Breast epithelium (tissue), 4 donors: ENCODE data around the gene CCL3. TPM values are rescaled to one million over a fixed set of nuclear protein-coding genes. Genes with fewer than 3 reads are reported as not detected.

ENCODE experiments used
- DNase-seq, 2 donors: peaks; one replicate each; pipeline ENCODE4 v3.0.0-alpha.2; 2019; ENCODE audit warnings: low spot score in 2 of 2
- H3K27ac ChIP-seq, 2 donors: fragments of 200-600 bp; sonication (generic) in 1 of 2; one replicate each; pipeline ENCODE4 v1.5.1; 2016 to 2019; ENCODE audit warnings: mild to moderate bottlenecking in 1 of 2
- H3K27me3 ChIP-seq, 2 donors: fragments of 200-600 bp; sonication (generic) in 1 of 2; one replicate each; pipeline versions ENCODE4 v1.5.1 to v1.6.0; 2017 to 2019; ENCODE audit warnings: control low read depth in 1 of 2, mild to moderate bottlenecking in 1 of 2
- H3K36me3 ChIP-seq: fragments of 200-600 bp; one replicate; pipeline ENCODE4 v1.5.1; 2019
- H3K4me1 ChIP-seq, 2 donors: fragments of 200-600 bp; sonication (generic); one replicate each; pipeline ENCODE4 v1.5.1; 2016 to 2019; ENCODE audit warnings: control low read depth in 1 of 2
- H3K4me3 ChIP-seq, 3 donors: fragments of 200-600 bp; sonication (generic); 1 replicate in 2 of 3; 2 replicates in 1 of 3; pipeline ENCODE4 v1.5.1; 2016 to 2019; ENCODE audit warnings: mild to moderate bottlenecking in 3 of 3, moderate library complexity in 2 of 3
- H3K9me3 ChIP-seq, 2 donors: fragments of 200-600 bp; sonication (generic) in 1 of 2; one replicate each; pipeline ENCODE4 v1.5.1; 2016 to 2019; ENCODE audit warnings: control low read depth in 1 of 2
- POLR2A ChIP-seq: fragments of 450-650 bp; IDR thresholded peaks from one replicate; pipeline ENCODE4 v1.6.1; 2016; ENCODE audit warnings: antibody characterized with exemption, mild to moderate bottlenecking, moderate library complexity
- POLR2AphosphoS5 ChIP-seq, 3 donors: sonication (generic); formaldehyde crosslinking; IDR thresholded peaks; one replicate each; pipeline ENCODE4 v1.6.1; 2017; ENCODE audit warnings: antibody characterized with exemption in 3 of 3
- intact Hi-C: fragments of 100-400 bp; cut with DNase I; formaldehyde crosslinking; loops from one replicate; pipeline ENCODE4 v1.15.1; 2023; ENCODE audit warnings: low total_unique reads
- total RNA-seq, 3 donors: library from RNA; depleted of rRNA; stranded (reverse); fragments of >200 nt; gene quantifications; one replicate each; pipeline ENCODE4 v1.1.0, GENCODE V29; 2016
- TF ChIP-seq, protein P1 (sequence below), 3 donors: fragments of 450-650 bp; IDR thresholded peaks; one replicate each; pipeline ENCODE4 v1.5.1; 2016 to 2017; ENCODE audit warnings: antibody characterized with exemption in 3 of 3, mild to moderate bottlenecking in 3 of 3, moderate library complexity in 3 of 3

The CCL3 gene
- total RNA-seq, 3 donors from 2014 or later, result 0.96 to 10.8 TPM; not detected in 1

DNA sequence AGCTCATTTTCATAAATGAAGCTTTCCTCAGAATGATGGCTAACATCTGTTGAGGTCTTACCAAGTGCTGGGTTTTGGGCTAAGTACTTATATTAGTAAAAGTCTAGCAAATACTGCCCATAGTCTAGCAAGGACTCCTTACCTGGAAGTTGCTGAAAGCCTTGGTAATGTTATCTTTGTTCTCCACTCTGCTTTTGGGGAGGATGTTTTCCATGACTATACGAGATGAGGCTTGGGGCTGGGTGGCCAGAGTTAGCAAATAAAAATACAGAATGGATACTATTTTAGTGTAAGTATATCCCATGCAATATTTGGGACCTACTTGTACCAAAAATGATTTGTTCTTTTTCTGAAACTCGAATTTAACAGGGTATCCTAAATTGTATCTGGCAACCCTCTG lies 18.2 kb downstream of the CCL3 start:
- Histone ChIP-seq H3K9me3 (no peaks in the 10 kb centered on the region), H3K27ac (no peak overlapping the region), H3K4me1 (no peaks in the 10 kb centered on the region), H3K36me3 (no peaks in the 10 kb centered on the region), H3K27me3 (no peaks in the 10 kb centered on the region), H3K4me3 (no peak overlapping the region)
- intact Hi-C loops, result no loop called here
- no peak for DNase-seq
- TF ChIP-seq POLR2A, result no peak
- TF ChIP-seq POLR2AphosphoS5 (IDR thresholded peaks at IDR 0.05), result no peak
- TF ChIP-seq, protein P1, sequence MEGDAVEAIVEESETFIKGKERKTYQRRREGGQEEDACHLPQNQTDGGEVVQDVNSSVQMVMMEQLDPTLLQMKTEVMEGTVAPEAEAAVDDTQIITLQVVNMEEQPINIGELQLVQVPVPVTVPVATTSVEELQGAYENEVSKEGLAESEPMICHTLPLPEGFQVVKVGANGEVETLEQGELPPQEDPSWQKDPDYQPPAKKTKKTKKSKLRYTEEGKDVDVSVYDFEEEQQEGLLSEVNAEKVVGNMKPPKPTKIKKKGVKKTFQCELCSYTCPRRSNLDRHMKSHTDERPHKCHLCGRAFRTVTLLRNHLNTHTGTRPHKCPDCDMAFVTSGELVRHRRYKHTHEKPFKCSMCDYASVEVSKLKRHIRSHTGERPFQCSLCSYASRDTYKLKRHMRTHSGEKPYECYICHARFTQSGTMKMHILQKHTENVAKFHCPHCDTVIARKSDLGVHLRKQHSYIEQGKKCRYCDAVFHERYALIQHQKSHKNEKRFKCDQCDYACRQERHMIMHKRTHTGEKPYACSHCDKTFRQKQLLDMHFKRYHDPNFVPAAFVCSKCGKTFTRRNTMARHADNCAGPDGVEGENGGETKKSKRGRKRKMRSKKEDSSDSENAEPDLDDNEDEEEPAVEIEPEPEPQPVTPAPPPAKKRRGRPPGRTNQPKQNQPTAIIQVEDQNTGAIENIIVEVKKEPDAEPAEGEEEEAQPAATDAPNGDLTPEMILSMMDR (IDR thresholded peaks at IDR 0.05), result no peak

DNA sequence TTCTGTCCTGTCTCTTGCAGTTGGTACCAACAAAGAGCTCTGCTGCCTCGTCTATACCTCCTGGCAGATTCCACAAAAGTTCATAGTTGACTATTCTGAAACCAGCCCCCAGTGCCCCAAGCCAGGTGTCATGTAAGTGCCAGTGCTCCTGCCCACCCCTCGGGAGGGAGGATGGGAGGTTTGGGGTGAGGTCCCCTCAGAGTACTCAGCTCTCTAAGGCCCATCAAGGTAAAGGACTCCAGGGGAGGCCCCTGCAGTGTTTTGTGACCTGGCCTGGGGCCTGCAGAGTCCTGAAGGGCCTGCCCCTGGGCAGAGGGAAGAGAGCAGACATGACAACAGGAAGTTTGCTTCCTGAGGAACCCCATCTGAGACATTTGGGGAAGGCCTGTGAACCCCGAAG lies 19.5 kb downstream of the CCL3 start:
- H3K27ac ChIP-seq, result no peak overlapping the region
- intact Hi-C loops, result no loop called here
- H3K36me3 ChIP-seq, result no peaks in the 10 kb centered on the region
- H3K27me3 ChIP-seq, result no peaks in the 10 kb centered on the region
- H3K4me1 ChIP-seq, result no peaks in the 10 kb centered on the region
- TF ChIP-seq, protein P1 (IDR thresholded peaks at IDR 0.05), result no peak
- TF ChIP-seq POLR2AphosphoS5 (IDR thresholded peaks at IDR 0.05) (no peak), POLR2A (no peak)
- no peak overlapping the region for H3K4me3 ChIP-seq
- DNase-seq, result no peak
- no peaks in the 10 kb centered on the region for H3K9me3 ChIP-seq

DNA sequence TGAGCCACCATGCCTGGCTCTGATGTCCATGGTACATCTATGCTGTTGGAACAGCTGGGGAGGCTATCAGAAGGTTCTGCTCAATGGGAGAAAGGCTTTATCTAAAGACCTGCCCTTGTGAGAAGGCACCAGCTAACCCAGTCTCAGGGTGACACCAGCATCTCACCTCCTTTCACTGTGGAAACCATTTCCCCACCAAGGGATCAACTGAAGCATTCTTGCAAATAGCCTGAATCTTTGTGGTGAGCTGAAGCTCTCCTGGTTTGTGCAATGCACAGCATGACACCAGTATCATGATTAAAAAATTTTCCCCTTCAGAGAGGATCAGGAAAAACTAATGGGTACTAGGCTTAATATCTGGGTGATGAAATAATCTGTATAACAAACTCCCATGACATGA lies 20.8 kb downstream of the CCL3 start:
- Histone ChIP-seq H3K27me3 (no peaks in the 10 kb centered on the region), H3K4me3 (no peak overlapping the region), H3K27ac (no peak overlapping the region), H3K36me3 (no peaks in the 10 kb centered on the region), H3K4me1 (no peaks in the 10 kb centered on the region), H3K9me3 (no peaks in the 10 kb centered on the region)
- intact Hi-C loops, result no loop called here
- TF ChIP-seq POLR2AphosphoS5 (IDR thresholded peaks at IDR 0.05) (no peak), POLR2A (no peak)
- TF ChIP-seq, protein P1 (IDR thresholded peaks at IDR 0.05), result no peak
- no peak for DNase-seq

DNA sequence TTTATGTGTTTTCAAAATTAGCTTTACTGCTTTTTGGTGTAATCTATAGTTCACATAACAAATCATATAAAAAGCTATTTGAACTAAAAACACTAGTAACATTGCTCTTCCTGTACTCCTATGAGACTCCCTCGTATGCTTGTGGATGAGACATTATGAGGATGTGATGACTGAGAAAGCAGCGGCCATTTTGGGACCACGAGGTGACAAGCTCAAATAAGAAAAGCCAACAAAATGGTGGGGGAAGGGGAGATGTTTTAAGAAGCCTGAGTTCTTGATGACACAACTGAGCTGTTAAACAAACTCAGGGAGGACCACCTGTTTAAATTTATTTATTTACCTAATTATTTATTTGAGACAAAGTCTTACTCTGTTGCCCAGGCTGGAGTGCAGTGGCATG lies 21.4 kb downstream of the CCL3 start:
- TF ChIP-seq, protein P1 (IDR thresholded peaks at IDR 0.05), result no peak
- TF ChIP-seq POLR2AphosphoS5 (IDR thresholded peaks at IDR 0.05) (no peak), POLR2A (no peak)
- Histone ChIP-seq H3K36me3 (no peaks in the 10 kb centered on the region), H3K4me1 (no peaks in the 10 kb centered on the region), H3K4me3 (no peak overlapping the region), H3K27me3 (no peaks in the 10 kb centered on the region), H3K9me3 (no peaks in the 10 kb centered on the region), H3K27ac (no peak overlapping the region)
- intact Hi-C loops, result no loop called here
- DNase-seq, result no peak

DNA sequence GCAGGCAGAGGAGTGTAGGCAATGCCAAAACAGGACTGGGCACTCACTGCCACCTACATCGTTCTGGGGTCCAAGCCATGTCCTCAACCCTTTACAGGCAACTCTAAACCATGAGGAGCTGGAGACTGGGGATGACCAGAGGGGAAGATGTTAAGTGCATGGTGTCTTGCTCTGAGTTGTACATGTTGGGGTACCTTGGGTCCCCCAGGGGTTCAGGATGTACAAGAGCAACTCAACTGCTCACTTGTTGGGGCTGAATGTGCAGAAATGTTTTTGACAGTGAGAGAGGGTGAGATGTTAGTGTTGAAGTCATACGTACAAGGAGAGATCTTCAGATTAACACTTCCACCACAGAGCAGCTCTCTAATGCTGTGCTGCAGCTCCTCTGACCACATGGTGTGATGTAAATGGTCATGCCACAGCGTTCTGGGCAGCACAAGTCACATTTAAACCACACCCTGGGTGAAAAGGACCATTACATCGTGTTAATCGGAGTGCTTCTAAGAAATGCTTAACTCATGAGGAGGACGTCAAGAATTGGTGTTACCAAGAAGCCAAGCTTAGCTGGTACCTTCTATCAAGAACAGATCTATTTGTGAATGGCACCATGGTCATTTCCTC lies 23.5 kb downstream of the CCL3 start:
- intact Hi-C loops, result no loop called here
- Histone ChIP-seq H3K9me3 (no peaks in the 10 kb centered on the region), H3K36me3 (no peaks in the 10 kb centered on the region), H3K27ac (no peak overlapping the region), H3K4me1 (no peaks in the 10 kb centered on the region), H3K27me3 (no peaks in the 10 kb centered on the region), H3K4me3 (no peak overlapping the region)
- DNase-seq, result no peak
- TF ChIP-seq, protein P1 (IDR thresholded peaks at IDR 0.05), result no peak
- TF ChIP-seq POLR2A, result no peak
- TF ChIP-seq POLR2AphosphoS5 (IDR thresholded peaks at IDR 0.05), result no peak
